COLO668 (cell line): ENCODE measurements around the gene PINK1.

Experiments
- DNase-seq: peaks from one replicate; lab custom pipeline; 2025; ENCODE audit not compliant: unreplicated experiment; lab: John Stamatoyannopoulos, UW

The PINK1 gene

DNA sequence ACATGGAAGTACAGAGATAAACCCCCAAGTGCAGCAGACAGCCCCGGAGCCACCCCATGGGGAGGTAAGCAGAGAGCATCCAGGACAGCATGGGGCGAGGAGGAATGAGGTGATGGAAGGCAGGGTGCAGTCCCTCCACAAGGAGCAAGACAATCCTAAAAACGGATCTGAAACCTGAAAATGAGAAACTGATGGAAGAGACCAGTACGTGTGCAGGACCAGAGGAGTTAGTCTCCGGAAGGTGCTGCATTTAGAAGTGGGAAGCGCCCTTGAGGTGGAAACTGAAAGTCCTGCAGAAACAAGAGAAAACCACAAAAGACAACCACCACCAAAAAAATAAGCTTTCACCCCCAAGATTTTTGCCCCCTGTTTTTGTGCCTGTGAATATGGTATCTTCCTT, 45.3 kb downstream of the PINK1 start:
- DNase-seq = no peak

DNA sequence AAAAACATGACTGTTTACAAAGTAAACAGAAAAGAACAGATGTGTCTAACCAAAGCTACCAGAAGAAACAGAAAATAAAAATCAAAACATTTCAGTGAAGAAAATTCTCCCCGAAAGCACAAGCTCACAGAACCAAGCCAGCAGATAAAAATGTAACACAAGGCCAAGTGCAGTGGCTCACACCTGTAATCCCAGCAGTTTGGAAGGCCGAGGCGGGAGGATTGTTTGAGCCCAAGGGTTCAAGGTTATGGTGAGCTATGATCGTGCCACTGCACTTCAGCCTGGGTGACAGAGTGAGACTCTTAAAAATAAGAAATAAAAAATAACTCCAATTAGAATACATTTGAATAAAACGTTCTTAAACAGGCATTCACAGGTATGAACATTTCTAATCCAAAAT, 47.0 kb downstream of the PINK1 start:
- DNase-seq = no peak

- no peak for DNase-seq
These were observed 48.7 kb downstream of the PINK1 start for GRCh38 chr1:20681999-20682398.

- peak; percentile 76 for DNase-seq
These were observed 49.4 kb downstream of the PINK1 start for GRCh38 chr1:20682571-20683236.

- no peak for DNase-seq
These were observed 50.4 kb downstream of the PINK1 start for GRCh38 chr1:20683614-20684013.

GRCh38 chr1:20684050-20684620, 50.9 kb downstream of the PINK1 start:
- no peak for DNase-seq

DNA sequence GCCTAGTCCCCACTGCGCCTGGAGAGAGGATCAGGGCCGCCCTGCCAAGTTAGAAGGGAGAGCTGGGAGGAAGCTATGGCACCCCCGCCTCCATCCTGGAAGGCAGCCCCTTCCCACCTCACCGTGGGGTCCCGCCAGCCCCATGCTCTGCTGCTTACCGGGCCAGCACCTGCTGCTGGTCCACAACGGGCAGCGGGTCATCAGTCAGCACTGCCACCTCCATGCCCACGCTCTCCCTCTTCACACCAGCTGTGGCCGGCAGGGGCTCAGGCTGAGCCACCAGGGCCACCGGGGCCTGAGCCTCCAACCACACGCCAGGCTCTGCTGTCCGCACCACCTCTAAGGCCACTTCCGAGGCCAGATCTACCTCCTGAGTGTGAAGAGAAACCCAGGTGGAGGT, 51.4 kb downstream of the PINK1 start:
- DNase-seq = no peak

DNA sequence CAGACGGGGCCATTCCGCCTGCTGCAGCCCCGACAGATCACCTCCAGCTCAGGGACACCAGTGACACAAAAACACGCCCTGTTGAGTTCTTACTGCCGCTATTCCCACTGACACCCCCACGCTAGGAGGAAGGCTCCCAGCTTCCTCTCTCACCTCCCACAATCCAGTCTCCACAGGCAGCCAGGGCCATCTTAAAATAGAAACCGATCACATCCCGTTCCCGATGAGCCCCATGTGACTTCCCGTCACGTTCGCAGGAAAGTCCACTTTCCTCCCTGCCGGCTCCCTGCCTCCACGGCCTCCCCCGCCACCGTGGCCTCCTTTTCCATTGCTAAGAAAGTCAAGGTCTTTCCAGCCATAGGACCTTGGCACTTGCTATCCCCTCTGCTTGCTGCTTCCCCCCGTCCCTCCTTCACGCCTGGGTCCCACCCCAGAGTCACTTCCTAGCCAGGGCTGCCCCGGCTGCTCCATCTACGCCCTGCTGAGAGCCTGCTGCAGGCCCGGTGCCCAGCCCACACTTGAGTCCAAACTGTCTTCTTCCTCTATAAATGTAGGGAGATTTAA, 51.9 kb downstream of the PINK1 start:
- DNase-seq = no peak

GRCh38 chr1:20685741-20686140, 52.5 kb downstream of the PINK1 start:
- no peak for DNase-seq

GRCh38 chr1:20686883-20687725, 53.8 kb downstream of the PINK1 start:
- no peak for DNase-seq

DNA sequence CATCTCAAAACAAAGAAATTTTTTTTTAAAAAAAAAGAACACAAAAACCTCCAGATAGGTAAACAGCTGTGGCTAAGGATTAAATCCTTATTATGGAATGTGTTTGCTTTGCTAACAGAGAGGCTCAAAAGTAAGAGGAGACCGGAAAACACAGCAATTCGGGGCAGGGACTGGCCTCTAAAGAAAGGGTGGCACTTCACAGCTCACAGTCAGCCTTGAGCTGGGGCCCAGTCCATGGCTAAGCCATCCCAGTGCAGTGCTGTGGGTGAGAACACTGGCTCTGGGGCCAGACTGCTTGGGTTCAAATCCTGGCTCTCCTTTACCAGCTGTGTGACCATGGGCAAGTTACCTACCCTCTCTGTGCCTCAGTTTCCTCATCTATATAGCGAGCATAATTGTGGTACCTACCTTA, 56.4 kb downstream of the PINK1 start:
- no peak for DNase-seq

DNA sequence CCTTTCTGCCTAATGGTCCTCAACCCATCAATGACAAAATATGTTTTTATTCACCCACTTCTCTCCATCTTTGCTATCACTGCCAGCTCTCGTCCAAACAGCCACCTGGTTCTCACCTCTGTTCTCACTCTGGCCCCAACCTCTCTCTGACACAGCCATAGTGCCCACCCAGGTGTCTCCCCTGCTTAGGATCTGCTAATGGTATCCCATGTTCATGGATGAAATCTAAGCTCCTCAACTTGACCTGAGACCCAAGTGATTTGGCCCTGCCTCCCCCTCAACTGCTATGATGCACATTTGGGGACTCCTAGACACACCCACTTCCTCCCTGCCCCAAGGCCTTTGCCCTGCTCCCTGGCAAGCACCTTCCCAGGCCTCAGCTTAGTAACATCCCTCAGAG, 58.6 kb downstream of the PINK1 start:
- DNase-seq = no peak

- DNase-seq = no peak
These were observed 60.4 kb downstream of the PINK1 start for GRCh38 chr1:20693623-20694022.

- DNase-seq = no peak
These were observed 62.3 kb downstream of the PINK1 start for GRCh38 chr1:20695515-20695914.

- peak; percentile 98 for DNase-seq
These were observed 63.4 kb downstream of the PINK1 start for GRCh38 chr1:20696397-20697333.

GRCh38 chr1:20697563-20697962, 64.3 kb downstream of the PINK1 start:
- DNase-seq = no peak

DNA sequence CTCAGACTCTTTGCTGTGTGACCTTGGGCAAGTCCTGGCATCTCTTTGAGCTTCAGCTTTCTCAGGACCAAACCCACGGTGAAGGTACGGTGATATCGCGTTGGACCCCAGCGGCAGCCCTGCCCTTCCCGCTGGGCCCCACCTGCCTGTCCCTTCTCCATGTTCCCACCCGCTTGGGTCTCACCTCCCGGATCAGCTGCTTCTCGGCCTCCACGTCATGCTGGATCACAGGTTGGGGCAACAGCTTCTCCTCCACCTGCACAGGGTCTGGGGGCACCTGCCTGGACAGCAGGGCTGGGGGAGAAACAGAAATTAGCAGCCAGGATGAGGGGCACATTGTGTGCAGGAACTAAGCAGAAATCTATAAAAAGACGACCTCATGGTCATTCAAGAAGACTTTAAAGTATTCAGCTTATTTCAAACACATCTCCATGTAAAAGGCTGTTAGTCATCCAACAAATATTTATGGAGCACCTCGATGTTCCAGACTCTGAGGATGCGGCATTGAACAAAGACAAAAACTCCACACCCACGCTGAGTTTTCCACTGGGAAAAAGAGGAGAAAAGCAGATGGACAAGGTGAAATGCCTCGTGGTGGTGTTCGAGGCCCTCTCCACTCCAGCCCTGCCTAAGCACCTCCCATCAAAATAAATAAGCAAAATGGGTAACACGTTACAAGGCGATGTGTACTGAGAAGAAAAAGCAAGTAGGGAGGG, 65.1 kb downstream of the PINK1 start:
- DNase-seq = no peak

GRCh38 chr1:20699558-20699957, 66.3 kb downstream of the PINK1 start:
- peak; percentile 68 for DNase-seq

DNA sequence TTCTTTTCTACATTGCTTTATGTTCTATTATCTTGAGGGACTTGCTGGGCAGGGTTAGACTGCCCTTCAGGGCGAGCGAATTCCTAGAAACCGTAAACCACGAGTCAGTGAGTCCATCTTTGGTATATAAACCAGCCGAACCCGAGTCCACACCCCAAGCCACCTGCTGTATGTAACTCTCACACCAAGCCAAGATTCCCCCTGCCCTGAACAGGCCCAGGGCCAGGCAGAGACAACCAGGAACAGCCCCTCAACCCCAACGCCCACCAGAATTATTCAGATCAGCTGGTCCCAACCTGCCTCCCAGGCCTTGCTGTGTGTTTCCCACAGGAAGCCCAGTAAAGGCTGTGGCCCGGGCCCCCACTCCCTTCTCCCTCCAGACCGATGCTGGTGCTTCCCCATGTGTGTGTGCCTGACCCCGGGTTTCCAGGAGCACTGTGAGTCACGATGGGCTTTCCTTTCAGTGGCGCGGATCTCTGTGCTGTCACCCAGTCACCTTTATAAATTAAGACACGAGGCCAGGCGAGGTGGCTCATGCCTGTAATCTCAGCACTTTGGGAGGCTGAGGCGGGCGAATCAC, 67.5 kb downstream of the PINK1 start:
- DNase-seq = no peak
